GF-D8 (cell line): ENCODE measurements around the gene NPY.
A peak's percentile ranks its signal among the peaks of the same experiment; 100 is the strongest.
"Not testable (repeated sequence)": the region's sequence is repeated elsewhere in the genome, so short reads cannot be mapped to it uniquely, and the experiment has no call there.

ENCODE experiments used
- DNase-seq: peaks from one replicate; lab custom pipeline; 2025; lab: John Stamatoyannopoulos, UW

The NPY gene

DNA sequence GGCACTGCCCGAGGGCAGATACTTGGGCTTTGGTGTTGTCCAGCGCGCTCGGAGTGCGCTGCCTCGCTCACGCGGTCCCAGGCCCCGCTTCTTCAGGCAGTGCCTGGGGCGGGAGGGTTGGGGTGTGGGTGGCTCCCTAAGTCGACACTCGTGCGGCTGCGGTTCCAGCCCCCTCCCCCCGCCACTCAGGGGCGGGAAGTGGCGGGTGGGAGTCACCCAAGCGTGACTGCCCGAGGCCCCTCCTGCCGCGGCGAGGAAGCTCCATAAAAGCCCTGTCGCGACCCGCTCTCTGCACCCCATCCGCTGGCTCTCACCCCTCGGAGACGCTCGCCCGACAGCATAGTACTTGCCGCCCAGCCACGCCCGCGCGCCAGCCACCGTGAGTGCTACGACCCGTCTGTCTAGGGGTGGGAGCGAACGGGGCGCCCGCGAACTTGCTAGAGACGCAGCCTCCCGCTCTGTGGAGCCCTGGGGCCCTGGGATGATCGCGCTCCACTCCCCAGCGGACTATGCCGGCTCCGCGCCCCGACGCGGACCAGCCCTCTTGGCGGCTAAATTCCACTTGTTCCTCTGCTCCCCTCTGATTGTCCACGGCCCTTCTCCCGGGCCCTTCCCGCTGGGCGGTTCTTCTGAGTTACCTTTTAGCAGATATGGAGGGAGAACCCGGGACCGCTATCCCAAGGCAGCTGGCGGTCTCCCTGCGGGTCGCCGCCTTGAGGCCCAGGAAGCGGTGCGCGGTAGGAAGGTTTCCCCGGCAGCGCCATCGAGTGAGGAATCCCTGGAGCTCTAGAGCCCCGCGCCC, at the start of gene NPY:
TSS of gene NPY (plus strand) at position 294 of the 802 bp plus-strand sequence. CDS start 1,051 bp downstream, outside the sequence.
- DNase-seq = no peak

DNA sequence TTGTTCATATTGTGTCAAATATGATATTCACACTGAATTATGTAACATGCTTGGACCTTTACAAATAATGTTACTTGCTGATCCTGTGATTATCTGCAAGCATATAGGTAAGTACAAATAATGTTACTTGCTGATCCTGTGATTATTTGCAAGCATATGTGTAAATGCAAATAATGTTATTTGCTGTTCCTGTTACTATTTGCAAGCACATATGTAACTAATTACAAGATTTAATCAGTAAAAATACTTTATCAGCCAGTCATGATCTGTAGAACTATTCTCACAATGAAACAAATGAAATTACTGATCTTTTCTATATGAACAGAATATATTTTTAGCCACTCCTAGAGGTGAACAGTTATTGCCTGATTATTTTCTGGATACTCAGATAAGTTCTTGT, 44.7 kb upstream of the NPY start:
- DNase-seq = no peak

- DNase-seq = no peak
Measured at GRCh38 chr7:24241206-24241605, 42.8 kb upstream of the NPY start.

- DNase-seq = no peak
Measured at GRCh38 chr7:24244554-24244953, 39.4 kb upstream of the NPY start.

DNA sequence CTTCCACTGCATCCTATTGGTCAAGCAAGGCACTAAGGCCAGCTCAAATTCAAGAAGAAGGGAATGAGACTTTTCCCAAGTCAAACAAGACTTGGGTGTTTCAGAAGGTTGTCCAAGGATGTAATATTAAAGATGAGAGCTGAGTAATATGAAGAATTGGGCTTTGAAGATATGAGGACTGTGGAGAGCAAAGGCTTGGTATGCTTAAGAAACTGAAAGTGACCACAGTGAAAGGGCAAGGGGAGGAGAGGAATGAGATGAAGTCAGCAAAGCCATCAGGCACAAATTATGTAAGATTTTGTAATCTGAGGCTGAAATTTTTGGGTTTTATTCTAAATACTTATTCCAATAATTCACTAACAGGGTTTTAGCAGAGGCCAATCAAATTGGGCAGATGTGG, 38.6 kb upstream of the NPY start:
- DNase-seq = no peak

- DNase-seq = no peak
Measured at GRCh38 chr7:24249266-24249665, 34.7 kb upstream of the NPY start.

GRCh38 chr7:24251568-24251967, 32.4 kb upstream of the NPY start:
- no peak for DNase-seq

- DNase-seq = no peak
Measured at GRCh38 chr7:24255139-24255538, 28.9 kb upstream of the NPY start.

DNA sequence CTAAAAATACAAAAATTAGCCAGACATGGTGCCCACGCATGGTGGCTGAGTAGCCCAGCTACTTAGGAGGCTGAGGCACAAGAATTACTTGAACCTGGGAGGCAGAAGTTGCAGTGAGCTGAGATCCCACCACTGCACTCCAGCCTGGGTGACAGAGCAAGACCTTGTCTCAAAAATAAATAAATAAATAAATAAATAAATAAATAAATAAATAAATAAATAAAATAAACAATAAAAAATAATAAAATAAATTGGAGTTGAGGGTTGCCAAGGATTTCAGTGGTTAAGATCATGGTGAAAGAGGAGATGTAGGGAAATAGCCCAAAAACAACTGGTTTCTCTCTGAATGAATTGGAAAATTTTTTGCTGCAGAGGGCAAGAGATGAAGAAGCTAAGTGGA, 25.7 kb upstream of the NPY start:
- DNase-seq = not testable (repeated sequence)

DNA sequence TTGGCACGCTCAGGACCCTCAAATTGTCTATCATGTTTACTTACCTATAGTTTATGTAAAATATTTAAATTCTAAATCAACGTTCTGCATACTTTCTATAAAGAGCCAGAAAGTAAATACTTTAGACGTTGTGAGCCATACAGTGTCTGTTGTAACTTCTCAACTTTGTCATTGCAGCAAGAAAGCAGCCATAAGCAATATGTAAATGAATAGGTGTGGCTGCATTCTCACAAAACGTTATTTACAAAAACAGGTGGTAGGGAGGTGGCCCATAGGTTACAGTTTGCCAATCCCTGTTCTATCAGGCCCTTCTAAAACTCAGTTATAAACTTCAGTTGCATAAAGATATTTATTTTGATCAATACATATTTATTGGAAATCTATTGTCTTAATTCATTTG, 12.1 kb upstream of the NPY start:
- DNase-seq = no peak

DNA sequence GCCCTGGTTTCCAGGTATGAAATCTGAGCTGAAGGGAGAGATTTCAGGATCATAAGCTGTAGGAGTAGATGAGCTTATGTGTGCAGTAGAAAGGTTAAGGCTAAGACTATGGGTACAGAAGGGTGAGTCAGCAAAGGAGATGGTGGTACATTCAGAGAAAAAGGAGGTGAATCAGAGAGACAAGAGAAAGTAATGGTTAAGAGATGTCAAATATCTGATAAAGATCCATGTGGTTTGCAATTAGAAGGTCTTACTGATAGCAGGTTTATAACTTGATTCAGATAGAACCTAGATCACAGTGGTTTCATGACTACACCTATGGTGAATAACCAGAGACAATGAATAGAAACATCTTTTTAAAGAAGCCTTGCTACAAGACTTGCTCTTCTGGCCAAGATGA, 4.5 kb upstream of the NPY start:
- DNase-seq = no peak

- DNase-seq = no peak
Measured at GRCh38 chr7:24283554-24283896, 465 bp upstream of the NPY start.

- DNase-seq = no peak
Measured at GRCh38 chr7:24284699-24285506, 913 bp downstream of the NPY start.

GRCh38 chr7:24290004-24290641, 6.1 kb downstream of the NPY start:
- peak; percentile 48 for DNase-seq

GRCh38 chr7:24291271-24291670, 7.3 kb downstream of the NPY start:
- DNase-seq = no peak

- no peak for DNase-seq
Measured at GRCh38 chr7:24297362-24297761, 13.4 kb downstream of the NPY start.

DNA sequence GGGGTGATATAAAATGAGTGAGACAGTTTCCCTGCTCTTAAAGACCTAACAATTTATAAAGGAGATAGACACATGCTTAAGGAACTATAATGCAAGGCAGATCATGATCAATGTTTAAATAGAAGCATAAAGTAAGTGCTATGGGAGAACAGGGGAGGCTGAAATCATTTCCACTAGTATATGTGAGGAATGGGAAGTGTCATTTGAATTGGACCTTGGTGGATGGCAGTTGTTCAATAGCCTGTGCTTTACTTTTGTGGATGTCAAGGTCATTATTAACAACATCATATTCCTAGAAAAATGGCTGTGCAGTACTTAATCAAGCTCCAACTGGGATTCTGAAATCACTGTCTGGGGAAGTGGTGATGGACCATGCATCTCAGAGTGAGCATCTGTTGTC, 14.7 kb downstream of the NPY start:
- no peak for DNase-seq

DNA sequence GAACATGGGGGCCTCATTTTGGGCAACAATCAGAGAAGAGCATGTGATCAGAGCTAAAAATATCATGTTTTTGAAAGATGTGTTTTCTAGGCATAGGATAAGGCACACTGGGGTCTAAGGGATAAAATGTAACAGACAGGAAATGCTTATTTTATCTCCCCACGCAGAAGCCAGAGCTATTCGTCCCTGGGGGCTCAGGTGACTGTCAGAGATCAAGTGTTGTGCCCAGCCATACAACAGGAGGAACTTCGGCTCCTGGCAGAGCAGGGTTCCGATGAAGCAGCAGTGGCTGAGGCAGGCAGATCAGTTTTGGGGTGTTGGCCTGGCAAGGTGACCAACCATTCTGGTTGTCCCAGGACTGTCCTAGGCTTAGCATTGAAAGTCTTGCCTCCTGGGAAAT, 15.2 kb downstream of the NPY start:
- DNase-seq = no peak

DNA sequence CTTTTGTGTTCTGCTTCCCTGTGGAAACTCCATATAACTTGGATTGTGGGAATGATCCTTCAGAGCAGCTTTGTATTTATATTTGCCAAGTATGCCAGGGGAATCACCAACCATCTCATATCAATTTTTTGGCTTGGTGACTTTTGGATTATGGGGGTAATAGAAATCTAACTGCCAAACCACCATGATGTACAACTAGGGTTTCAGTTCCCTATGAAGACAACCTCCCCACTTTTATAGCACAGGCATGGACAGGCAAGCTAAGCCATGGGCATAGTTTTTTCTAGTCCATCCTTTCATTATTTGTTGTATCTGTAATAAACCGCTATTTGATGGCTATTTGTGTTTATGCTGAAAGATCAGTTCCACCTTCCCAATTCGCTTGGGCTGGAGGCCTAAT, 17.7 kb downstream of the NPY start:
- no peak for DNase-seq

DNA sequence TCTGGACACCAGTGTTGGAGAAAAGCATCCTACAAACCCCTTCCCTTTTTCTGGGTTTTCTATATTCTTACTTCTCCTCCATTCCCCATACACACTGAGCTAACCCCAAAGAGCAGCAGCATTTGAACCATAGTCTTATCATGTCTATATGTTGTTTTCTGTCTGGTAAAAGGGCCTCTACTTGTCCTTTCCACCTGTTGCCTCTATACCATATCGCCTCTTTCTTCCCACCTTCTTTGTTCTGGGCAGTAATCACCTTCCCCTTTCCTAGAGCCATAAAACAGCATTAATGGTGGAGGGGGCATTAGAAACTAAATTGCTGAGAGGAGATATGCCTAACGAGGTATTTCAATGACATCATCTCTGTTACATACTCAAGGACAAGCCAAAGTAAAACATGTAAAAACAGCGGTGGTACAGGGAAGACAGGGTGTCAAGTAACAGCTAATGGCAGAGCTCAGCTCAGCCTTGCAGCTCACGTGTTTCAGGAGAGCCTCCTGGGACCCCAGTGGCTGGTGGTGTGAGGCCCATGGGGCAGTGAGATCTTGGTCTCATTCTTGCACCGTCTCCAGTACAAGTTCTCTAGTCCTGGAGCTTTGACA, 20.6 kb downstream of the NPY start:
- DNase-seq = no peak

DNA sequence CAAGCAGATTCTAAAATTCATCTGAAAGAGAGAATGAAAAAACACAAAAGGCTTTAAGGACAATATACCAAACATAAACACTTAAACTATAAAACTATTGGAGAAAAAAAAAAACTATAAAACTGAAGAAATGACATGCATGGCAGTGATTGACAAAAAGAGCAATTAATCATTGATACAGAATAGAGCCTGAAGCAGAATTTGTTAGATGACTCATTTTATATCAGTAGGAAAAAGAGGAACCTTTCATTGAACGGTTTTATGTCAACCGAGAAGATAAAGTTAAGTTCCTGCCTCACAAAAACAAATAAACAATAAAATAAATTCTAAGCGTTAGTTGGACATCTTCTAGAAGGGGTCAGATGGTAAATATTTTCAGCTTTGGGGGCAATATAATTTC, 23.3 kb downstream of the NPY start:
- no peak for DNase-seq

DNA sequence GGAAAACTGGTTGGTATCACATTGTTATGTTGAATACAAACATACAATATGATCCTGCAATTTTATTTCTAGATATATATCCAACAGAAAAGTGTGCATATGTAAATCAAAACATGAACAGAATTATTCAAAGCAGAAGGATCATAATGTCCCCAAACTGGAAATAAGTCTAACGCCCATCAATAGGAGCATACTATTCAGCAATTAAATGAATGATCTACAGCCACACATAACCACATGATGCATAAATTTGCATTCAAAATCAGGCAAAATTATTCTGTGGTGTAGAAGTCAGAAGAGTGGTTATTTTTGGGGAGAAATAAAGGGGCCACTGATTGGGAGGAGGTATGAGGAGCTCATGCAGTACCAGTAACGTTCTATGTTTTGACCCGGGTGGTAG, 28.6 kb downstream of the NPY start:
- DNase-seq = no peak

GRCh38 chr7:24313777-24314176, 29.8 kb downstream of the NPY start:
- no peak for DNase-seq
